Vagina (tissue), 2 donors: ENCODE measurements around the gene MYO1E.

ENCODE experiments used
- POLR2A ChIP-seq, 2 donors: fragments of 450-650 bp; IDR thresholded peaks; one replicate each; pipeline ENCODE4 v1.6.1; 2017; ENCODE audit warnings: antibody characterized with exemption in 2 of 2, mild to moderate bottlenecking in 2 of 2, moderate library complexity in 2 of 2
- POLR2AphosphoS5 ChIP-seq, 2 donors: sonication (generic); formaldehyde crosslinking; IDR thresholded peaks; one replicate each; pipeline ENCODE4 v1.9.0; 2017; ENCODE audit warnings: antibody characterized with exemption in 2 of 2, mild to moderate bottlenecking in 2 of 2, low read depth in 1 of 2; ENCODE audit not compliant: insufficient read depth in 1 of 2
- TF ChIP-seq, protein P1 (sequence below), 3 experiments: fragments of 450-650 bp in 2 of 3; fragments of 200-600 bp in 1 of 3; sonication (generic) in 1 of 3; IDR thresholded peaks; one replicate each; pipeline ENCODE4 v1.5.1; 2017 to 2019; ENCODE audit warnings: antibody characterized with exemption in 3 of 3, mild to moderate bottlenecking in 2 of 3, moderate library complexity in 2 of 3

DNA sequence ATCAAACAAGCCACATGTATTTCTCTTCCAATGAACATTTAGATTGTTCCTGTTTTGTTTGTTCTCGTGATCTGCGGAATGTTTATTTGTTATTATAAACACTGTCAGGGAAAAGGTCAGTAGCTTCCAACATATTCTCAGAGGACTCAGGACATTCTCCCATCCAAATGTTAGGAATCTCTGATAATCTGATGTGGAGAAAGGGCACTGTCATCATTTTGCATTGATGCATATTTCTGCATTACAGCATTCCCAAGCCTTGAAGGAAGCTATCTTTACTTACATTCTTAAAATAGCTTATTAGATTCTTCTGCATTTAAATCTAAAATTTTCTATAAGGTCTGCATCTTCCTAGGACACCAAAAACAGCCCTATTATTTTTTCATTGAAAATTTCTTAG lies 10.3 kb downstream of the MYO1E start:
- TF ChIP-seq, protein P1, sequence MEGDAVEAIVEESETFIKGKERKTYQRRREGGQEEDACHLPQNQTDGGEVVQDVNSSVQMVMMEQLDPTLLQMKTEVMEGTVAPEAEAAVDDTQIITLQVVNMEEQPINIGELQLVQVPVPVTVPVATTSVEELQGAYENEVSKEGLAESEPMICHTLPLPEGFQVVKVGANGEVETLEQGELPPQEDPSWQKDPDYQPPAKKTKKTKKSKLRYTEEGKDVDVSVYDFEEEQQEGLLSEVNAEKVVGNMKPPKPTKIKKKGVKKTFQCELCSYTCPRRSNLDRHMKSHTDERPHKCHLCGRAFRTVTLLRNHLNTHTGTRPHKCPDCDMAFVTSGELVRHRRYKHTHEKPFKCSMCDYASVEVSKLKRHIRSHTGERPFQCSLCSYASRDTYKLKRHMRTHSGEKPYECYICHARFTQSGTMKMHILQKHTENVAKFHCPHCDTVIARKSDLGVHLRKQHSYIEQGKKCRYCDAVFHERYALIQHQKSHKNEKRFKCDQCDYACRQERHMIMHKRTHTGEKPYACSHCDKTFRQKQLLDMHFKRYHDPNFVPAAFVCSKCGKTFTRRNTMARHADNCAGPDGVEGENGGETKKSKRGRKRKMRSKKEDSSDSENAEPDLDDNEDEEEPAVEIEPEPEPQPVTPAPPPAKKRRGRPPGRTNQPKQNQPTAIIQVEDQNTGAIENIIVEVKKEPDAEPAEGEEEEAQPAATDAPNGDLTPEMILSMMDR (IDR thresholded peaks at IDR 0.05): no peak
- TF ChIP-seq POLR2AphosphoS5 (IDR thresholded peaks at IDR 0.05; ENCODE audit: insufficient read depth in 1 of 2, low read depth in 1 of 2): no peak
- TF ChIP-seq POLR2A (IDR thresholded peaks at IDR 0.05): no peak
